NCI-H460 (cell line): ENCODE measurements around the gene ANKEF1. TPM values are rescaled to one million over a fixed set of nuclear protein-coding genes. Genes with fewer than 3 reads are reported as not detected.

Experiments used
- DNase-seq: peaks from one replicate; pipeline ENCODE4 v3.0.0-alpha.2; 2016; ENCODE audit warnings: low read depth; ENCODE audit errors: extremely low read depth
- small RNA-seq, 2 experiments: library from RNA; depleted of rRNA; stranded (forward); fragments of <200 nt; gene quantifications; one replicate each; pipeline ENCODE3, GENCODE V24; 2014
- total RNA-seq: library from RNA; depleted of rRNA; stranded (reverse); fragments of >200 nt; shearing (Covaris generic); gene quantifications from 2 replicates; pipeline ENCODE4 v1.2.3, GENCODE V29; 2014; rRNA removed

The ANKEF1 gene
- total RNA-seq, 1 experiment from 2014 or later, result 5.3 TPM

DNA sequence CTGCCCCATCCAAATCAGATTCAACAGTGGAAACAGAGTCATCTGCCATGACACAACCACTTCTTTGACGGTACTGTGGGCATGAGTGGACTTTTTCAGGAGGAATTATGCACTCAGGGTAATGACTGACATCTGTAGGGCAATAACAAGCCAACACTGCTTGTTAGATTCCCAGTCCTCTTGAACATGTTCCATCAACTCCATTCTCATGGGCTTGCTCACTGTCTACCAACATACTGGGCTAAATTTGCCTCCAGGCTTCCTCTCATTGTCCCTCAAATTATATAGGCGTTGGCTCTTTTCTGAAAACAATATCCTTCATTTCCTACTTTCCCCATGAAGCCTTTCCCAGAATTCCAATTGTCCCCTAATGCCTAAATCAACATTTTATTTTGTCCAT is 43.1 kb downstream of the ANKEF1 start:
- no peak for DNase-seq

- DNase-seq, result no peak
These were observed 43.6 kb downstream of the ANKEF1 start for GRCh38 chr20:10078403-10078802.

- no peak for DNase-seq
These were observed 45.2 kb downstream of the ANKEF1 start for GRCh38 chr20:10079964-10080363.

GRCh38 chr20:10080574-10080973 is 45.8 kb downstream of the ANKEF1 start:
- DNase-seq, result no peak

GRCh38 chr20:10089871-10090587 is 55.2 kb downstream of the ANKEF1 start:
- DNase-seq, result no peak

- DNase-seq, result peak; percentile 41
These were observed 55.9 kb downstream of the ANKEF1 start for GRCh38 chr20:10090588-10091166.

DNA sequence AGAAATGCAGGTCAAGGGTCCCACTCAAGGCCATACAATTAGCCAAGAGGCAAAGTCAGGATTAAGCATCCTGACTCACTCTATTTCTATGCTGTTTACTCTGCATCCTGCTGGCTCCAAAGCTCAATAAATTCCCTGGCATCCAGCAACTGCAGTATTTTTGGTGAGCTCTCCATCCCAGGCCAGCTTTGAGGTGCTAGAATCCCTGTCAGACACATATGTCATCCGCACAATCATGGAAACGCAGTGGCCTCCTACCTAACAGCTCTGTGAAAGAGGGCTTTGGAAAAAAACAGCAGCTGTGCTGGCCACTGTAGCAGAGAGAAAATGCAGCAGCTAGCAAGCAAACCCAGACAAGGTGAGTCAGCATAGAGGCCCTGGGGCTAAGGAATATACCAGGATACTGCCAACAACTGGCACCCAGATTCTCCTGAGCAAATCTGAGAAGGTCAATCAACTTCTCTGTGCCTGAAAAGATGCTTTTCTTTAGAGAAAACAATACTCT is 58.4 kb downstream of the ANKEF1 start:
- DNase-seq, result no peak

DNA sequence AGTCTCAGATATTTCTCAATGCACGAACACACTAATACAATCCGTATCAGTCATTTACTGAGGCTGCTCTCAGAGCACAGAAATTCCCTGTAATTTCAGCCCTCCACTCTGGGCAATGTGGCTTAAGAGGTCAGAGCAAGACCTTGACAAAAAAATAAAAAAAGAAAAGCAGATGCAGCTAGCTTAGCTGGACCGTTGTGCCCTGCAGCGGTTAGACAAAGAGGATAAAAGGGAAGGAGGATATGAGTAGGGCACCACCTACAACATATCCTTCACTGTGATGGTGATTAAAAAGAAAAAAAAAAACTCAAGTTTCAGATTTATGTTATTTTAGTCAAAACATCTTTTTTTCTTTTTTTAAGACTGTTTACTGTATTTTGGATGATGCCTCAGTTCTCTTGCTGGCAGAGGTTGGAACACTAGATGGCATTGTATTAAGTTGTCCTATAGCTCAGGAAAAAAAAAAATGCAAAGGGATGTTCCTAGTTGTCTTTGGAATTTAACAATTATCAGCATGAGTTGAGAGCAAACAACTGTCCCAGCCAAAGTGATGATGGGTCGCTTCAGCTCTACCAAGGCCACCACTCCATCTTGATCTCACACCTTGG is 59.9 kb downstream of the ANKEF1 start:
- no peak for DNase-seq

GRCh38 chr20:10096790-10097189 is 62.0 kb downstream of the ANKEF1 start:
- DNase-seq, result no peak

GRCh38 chr20:10105046-10105445 is 70.3 kb downstream of the ANKEF1 start:
- DNase-seq, result no peak

Small RNA genes within 50 kb of the gene (small RNA-seq; reads per million reads assigned to genes)
- 0 reads per million in 2 experiments for gene RF00017

Other genes with a start within 250 kb of the ANKEF1 start
- not detected in 2 replicates for gene PAK5, start 195.9 kb upstream of the ANKEF1 start, total RNA-seq
- 0.40 and 0.42 TPM in 2 replicates for gene SNAP25, start 183.8 kb downstream of the ANKEF1 start, total RNA-seq